ENCODE results near the gene PLPP4. TPM values are rescaled to one million over a fixed set of nuclear protein-coding genes. Genes with fewer than 3 reads are reported as not detected.

Gene PLPP4
- total RNA-seq, 1 donor from 2014 or later: not detected

DNA sequence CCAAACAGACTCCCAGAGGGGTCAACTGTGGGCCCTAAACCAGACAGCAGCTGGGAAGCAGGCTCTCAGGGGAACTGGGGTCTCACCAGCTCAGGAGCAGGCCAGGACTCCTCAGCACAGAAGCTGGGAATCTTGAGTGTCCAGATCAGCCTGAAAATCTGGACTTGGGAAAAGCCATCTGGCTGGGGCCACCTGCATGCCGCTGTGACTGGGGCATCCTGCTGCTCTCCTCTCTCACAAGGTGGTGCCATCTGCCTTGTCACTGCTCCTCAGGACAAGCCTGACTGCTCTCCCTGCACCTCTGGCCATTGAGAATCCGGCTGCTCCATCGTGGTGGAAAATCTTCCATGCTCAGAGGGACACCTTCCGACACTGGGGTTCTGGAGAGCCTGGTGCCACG, 141.4 kb downstream of the PLPP4 start:
- H3K27ac Mint-ChIP-seq: no peak overlapping the region
- H3K4me3 Mint-ChIP-seq: no peak overlapping the region
- DNase-seq: no peak
- H3K36me3 Mint-ChIP-seq (ENCODE audit: low read depth): no peaks in the 10 kb centered on the region
- H3K4me1 Mint-ChIP-seq: peaks cover 7% of the 10 kb centered on the region
- peaks cover 2% of the 10 kb centered on the region for H3K27me3 Mint-ChIP-seq
- intact Hi-C loops (cut with micrococcal nuclease): no loop called here
- ATAC-seq (ENCODE audit: low read depth): no peak
- H3K9me3 Mint-ChIP-seq: no peaks in the 10 kb centered on the region
- ChIA-PET CTCF (no interaction called here), POLR2A (no interaction called here)
- TF ChIP-seq, protein P1, sequence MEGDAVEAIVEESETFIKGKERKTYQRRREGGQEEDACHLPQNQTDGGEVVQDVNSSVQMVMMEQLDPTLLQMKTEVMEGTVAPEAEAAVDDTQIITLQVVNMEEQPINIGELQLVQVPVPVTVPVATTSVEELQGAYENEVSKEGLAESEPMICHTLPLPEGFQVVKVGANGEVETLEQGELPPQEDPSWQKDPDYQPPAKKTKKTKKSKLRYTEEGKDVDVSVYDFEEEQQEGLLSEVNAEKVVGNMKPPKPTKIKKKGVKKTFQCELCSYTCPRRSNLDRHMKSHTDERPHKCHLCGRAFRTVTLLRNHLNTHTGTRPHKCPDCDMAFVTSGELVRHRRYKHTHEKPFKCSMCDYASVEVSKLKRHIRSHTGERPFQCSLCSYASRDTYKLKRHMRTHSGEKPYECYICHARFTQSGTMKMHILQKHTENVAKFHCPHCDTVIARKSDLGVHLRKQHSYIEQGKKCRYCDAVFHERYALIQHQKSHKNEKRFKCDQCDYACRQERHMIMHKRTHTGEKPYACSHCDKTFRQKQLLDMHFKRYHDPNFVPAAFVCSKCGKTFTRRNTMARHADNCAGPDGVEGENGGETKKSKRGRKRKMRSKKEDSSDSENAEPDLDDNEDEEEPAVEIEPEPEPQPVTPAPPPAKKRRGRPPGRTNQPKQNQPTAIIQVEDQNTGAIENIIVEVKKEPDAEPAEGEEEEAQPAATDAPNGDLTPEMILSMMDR (IDR thresholded peaks at IDR 0.05): no peak

DNA sequence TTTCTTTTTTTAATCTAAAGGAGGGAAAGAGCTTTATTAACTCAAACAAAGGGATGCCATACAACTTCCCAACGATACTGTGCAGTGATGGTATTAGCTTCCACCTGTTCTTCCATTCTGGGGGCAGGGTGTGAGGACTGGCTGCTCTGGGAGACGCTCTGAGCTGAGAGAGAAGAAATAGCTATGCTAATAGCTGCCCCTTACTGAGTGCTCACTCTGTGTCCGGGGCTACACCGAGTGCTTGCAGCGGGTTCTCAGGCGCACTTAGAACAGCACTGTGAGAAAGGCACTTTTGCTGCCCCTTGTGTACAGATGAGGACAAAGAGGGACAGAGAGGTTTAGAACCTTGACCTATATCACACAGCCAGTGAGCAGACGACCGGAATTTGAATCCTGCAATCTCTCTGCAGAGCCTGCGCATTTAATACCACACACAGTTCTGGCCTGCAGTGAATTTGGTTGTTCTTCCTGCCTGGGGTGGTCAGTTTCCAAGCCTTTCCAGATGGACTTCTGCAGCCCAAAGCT, 142.2 kb downstream of the PLPP4 start:
- Mint-ChIP-seq H3K36me3 (ENCODE audit: low read depth) (no peaks in the 10 kb centered on the region), H3K9me3 (no peaks in the 10 kb centered on the region), H3K4me1 (peaks cover 7% of the 10 kb centered on the region), H3K27me3 (peaks cover 2% of the 10 kb centered on the region), H3K27ac (no peak overlapping the region), H3K4me3 (no peak overlapping the region)
- TF ChIP-seq, protein P1 (IDR thresholded peaks at IDR 0.05): no peak
- ChIA-PET CTCF (no interaction called here), POLR2A (no interaction called here)
- no peak for ATAC-seq (ENCODE audit: low read depth)
- no peak for DNase-seq
- intact Hi-C loops (cut with micrococcal nuclease): no loop called here

DNA sequence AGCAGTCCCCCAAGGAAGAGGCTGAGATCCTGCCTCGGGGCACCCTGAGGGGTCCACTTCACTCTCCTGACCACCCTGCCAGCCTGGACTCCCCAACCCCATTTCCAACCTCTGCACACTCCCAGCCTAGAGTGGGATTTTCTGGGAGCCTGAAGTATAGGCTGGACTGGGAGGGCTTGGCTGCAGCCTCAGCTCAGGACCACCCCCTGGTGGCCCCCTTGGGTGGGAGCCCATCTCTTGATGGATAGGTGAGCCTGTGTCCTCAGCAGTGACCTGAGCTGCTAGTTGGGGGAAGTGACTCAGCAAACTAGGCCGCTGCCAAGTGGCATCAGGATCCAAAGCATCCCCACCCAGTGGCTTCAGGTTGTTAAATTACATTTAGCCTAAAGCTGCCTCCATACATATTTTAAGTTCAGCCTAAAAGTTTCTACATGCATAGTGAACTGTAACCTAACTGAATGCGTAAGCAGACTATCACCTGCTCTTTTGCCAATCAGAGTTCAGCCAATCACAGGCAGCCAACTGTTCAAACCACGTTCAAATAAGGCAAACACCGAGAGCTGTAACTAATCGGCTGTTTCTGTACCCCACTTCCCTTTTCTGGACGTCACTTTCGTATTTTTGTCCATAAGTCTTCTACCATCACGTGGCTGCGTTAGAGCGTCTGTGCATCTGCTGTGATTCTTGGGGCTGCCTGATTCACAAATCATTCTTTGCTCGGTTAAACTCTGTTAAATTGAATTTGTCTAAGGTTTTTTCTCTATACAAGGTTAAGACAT, 144.0 kb downstream of the PLPP4 start:
- Mint-ChIP-seq H3K36me3 (ENCODE audit: low read depth) (no peaks in the 10 kb centered on the region), H3K9me3 (no peaks in the 10 kb centered on the region), H3K4me3 (no peak overlapping the region), H3K27me3 (peaks cover 1% of the 10 kb centered on the region), H3K4me1 (peaks cover 7% of the 10 kb centered on the region), H3K27ac (no peak overlapping the region)
- intact Hi-C loops (cut with micrococcal nuclease): no loop called here
- ATAC-seq (ENCODE audit: low read depth) (no peak), DNase-seq (no peak)
- TF ChIP-seq, protein P1 (IDR thresholded peaks at IDR 0.05): no peak
- ChIA-PET CTCF (no interaction called here), POLR2A (no interaction called here)

DNA sequence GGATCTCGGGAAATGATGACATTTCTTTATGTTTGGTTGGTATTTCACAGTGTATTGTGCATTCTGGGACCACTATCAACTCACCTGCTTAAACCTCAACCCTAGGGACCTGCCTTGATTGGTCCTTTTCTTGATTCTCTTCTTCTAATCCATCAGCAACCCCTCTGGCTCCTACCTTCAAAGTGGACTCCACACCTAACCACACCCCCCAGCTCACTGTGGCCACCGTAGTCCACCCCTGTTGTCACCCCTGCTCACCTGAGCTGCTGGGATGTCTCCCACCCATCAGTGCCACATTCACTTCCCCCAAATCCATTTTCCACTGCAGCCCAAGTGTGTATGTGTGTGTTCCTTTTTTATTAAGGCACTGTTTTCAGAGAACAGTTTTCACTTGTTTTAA, 145.0 kb downstream of the PLPP4 start:
- ChIA-PET POLR2A (no interaction called here), CTCF (no interaction called here)
- no peak for ATAC-seq (ENCODE audit: low read depth)
- TF ChIP-seq, protein P1 (IDR thresholded peaks at IDR 0.05): no peak
- H3K9me3 Mint-ChIP-seq: no peaks in the 10 kb centered on the region
- peaks cover 7% of the 10 kb centered on the region for H3K4me1 Mint-ChIP-seq
- no peak overlapping the region for H3K4me3 Mint-ChIP-seq
- no peaks in the 10 kb centered on the region for H3K36me3 Mint-ChIP-seq (ENCODE audit: low read depth)
- no peak overlapping the region for H3K27ac Mint-ChIP-seq
- H3K27me3 Mint-ChIP-seq: no peaks in the 10 kb centered on the region
- intact Hi-C loops (cut with micrococcal nuclease): no loop called here
- DNase-seq: no peak

DNA sequence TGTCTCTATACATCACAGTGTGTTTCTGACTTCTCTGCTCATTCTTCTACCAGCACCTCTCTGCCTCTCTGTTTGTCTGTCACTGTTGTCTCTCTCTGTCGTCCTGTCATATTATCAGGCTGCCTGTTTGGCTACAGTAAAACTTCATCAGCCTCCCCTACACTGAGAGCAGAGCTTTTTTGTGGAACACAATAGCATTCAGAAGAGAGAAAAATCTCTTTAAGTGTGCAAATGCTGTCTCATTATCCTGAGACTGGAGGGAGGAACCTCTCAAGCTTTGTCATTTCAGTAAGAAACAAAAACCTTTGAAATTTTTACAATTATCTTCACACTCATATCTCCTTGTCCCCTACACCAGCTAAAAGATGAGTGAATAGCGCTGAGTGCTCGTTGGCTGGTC, 148.4 kb downstream of the PLPP4 start:
- Mint-ChIP-seq H3K4me1 (peaks cover 7% of the 10 kb centered on the region), H3K27me3 (peaks cover 7% of the 10 kb centered on the region), H3K36me3 (ENCODE audit: low read depth) (no peaks in the 10 kb centered on the region), H3K27ac (no peak overlapping the region), H3K9me3 (no peaks in the 10 kb centered on the region), H3K4me3 (no peak overlapping the region)
- TF ChIP-seq, protein P1 (IDR thresholded peaks at IDR 0.05): no peak
- intact Hi-C loops (cut with micrococcal nuclease): no loop called here
- no peak for DNase-seq
- ChIA-PET CTCF (no interaction called here), POLR2A (no interaction called here)
- no peak for ATAC-seq (ENCODE audit: low read depth)
